GM21381 (cell line): ENCODE data around the gene SIRT2.

ENCODE experiments used
- ATAC-seq: cut with Tn5 transposase; IDR thresholded peaks from one replicate; pipeline ENCODE4 v1.9.1; 2021; ENCODE audit warnings: mild to moderate bottlenecking, moderate library complexity; ENCODE audit not compliant: unreplicated experiment

SIRT2 gene

GRCh38 chr19:38845374-38846024 is 53.9 kb downstream of the SIRT2 start:
- no peak for ATAC-seq

- no peak for ATAC-seq
Measured at GRCh38 chr19:38844093-38844686, 55.2 kb downstream of the SIRT2 start.

- ATAC-seq: no peak
Measured at GRCh38 chr19:38843175-38843758, 56.2 kb downstream of the SIRT2 start.

GRCh38 chr19:38842439-38843174 is 56.8 kb downstream of the SIRT2 start:
- ATAC-seq: no peak

- ATAC-seq: no peak
Measured at GRCh38 chr19:38841787-38842438, 57.5 kb downstream of the SIRT2 start.

- ATAC-seq: no peak
Measured at GRCh38 chr19:38841180-38841766, 58.1 kb downstream of the SIRT2 start.

- ATAC-seq: no peak
Measured at GRCh38 chr19:38840583-38840968, 58.8 kb downstream of the SIRT2 start.

GRCh38 chr19:38839816-38840582 is 59.4 kb downstream of the SIRT2 start:
- no peak for ATAC-seq

- no peak for ATAC-seq
Measured at GRCh38 chr19:38838986-38839761, 60.2 kb downstream of the SIRT2 start.

- no peak for ATAC-seq
Measured at GRCh38 chr19:38838208-38838985, 61.0 kb downstream of the SIRT2 start.

GRCh38 chr19:38837656-38838121 is 61.7 kb downstream of the SIRT2 start:
- no peak for ATAC-seq

- ATAC-seq: no peak
Measured at GRCh38 chr19:38836983-38837626, 62.3 kb downstream of the SIRT2 start.

- ATAC-seq: no peak
Measured at GRCh38 chr19:38836159-38836982, 63.0 kb downstream of the SIRT2 start.

GRCh38 chr19:38834590-38834989 is 64.8 kb downstream of the SIRT2 start:
- no peak for ATAC-seq

GRCh38 chr19:38834104-38834490 is 65.3 kb downstream of the SIRT2 start:
- ATAC-seq: no peak

GRCh38 chr19:38833092-38833425 is 66.4 kb downstream of the SIRT2 start:
- no peak for ATAC-seq

- ATAC-seq: peak; percentile 43
Measured at GRCh38 chr19:38831142-38831605, 68.2 kb downstream of the SIRT2 start.
